ACC112 (cell line): ENCODE results near the gene NF1.

Experiments used
- H2AFZ ChIP-seq: fragments of 200-600 bp; sonication (generic); one replicate; pipeline ENCODE4 v1.6.0; 2017; ENCODE audit warnings: antibody characterized with exemption, low read length; ENCODE audit not compliant: unreplicated experiment
- H3K27ac ChIP-seq: fragments of 200-600 bp; sonication (generic); 2 replicates; pipeline ENCODE4 v1.5.1; 2014; ENCODE audit warnings: low read depth, mild to moderate bottlenecking, antibody characterized with exemption, low read length, moderate library complexity
- H3K27me3 ChIP-seq: fragments of 200-600 bp; sonication (generic); 2 replicates; pipeline ENCODE4 v1.6.1; 2014; ENCODE audit warnings: mild to moderate bottlenecking, antibody characterized with exemption, low read length, moderate library complexity, mixed read lengths; ENCODE audit not compliant: insufficient read depth
- H3K36me3 ChIP-seq: fragments of 200-600 bp; sonication (generic); 2 replicates; pipeline ENCODE4 v1.6.1; 2016; ENCODE audit warnings: mild to moderate bottlenecking, antibody characterized with exemption, low read length, moderate library complexity, mixed read lengths; ENCODE audit not compliant: insufficient read depth
- H3K4me1 ChIP-seq: fragments of 200-600 bp; sonication (generic); one replicate; pipeline ENCODE4 v1.6.1; 2016; ENCODE audit warnings: low read length, mixed read lengths; ENCODE audit not compliant: insufficient read depth, unreplicated experiment, control insufficient read depth
- H3K4me3 ChIP-seq: fragments of 200-600 bp; sonication (generic); 2 replicates; pipeline ENCODE4 v1.5.1; 2014; ENCODE audit warnings: mild to moderate bottlenecking, low read depth, low read length
- H3K79me2 ChIP-seq: fragments of 200-600 bp; sonication (generic); one replicate; pipeline ENCODE4 v1.6.0; 2016; ENCODE audit warnings: low read length; ENCODE audit not compliant: control insufficient read depth, unreplicated experiment, insufficient read depth

The NF1 gene

DNA sequence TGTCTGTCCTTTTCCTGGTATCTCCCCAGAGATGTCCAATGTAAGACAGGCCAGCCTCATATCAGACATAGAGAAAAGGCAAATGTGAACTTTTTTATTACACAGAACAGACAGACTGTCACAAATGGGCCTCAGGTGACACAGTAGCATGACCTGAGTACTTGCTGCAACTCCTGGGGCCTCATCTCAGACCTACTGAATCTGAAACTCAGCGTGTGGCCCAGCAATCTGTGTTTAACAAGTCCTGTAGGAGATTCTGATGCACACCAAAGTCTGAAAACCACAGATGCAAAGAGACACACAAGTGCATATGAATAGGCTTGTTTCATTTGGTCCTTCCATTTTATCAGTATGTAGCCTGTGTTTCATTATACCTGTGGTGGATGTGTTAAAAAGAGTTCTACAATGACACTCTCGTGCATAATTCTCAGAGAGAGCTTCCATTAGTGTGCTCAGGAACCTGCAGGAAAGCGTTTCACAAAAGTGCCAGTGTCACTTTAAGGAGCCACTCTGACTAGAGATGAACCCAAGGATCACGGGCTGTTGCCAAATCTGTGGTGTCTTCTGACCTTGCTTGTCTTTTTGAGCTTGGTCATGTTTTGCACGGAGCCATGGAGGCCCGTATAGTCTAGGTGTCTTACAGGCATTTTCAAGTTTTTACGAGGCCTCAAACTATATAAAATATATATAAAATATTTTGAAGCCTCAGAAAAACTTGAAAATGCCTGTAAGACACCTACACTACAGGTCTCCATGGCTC lies 33.8 kb upstream of the NF1 start:
- Histone ChIP-seq H3K27ac (no peak overlapping the region), H2AFZ (no peak overlapping the region), H3K4me3 (no peak overlapping the region), H3K4me1 (no peaks in the 10 kb centered on the region), H3K36me3 (no peaks in the 10 kb centered on the region), H3K79me2 (no peaks in the 10 kb centered on the region), H3K27me3 (no peaks in the 10 kb centered on the region)

DNA sequence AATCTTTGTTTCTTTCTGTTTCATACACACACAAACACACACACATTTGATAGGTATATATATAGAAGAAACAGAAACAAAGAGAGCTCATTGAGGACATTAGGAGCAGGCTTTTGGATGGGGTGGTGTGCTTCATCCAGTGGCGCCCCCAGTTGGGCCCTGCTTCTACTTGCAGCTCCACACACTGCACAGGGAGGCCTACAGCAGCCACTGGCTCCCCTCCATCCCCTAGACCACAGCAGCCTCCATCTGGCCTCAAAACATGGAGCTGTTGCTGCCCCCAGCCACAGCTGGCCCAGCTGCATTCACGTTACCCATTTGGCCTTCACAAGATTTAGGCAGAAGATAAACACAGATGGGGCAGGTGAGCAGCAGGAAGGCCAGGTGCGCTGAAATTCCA lies 33.1 kb upstream of the NF1 start:
- Histone ChIP-seq H3K27me3 (no peaks in the 10 kb centered on the region), H3K4me1 (no peaks in the 10 kb centered on the region), H2AFZ (no peak overlapping the region), H3K4me3 (no peak overlapping the region), H3K27ac (no peak overlapping the region), H3K36me3 (no peaks in the 10 kb centered on the region), H3K79me2 (no peaks in the 10 kb centered on the region)

DNA sequence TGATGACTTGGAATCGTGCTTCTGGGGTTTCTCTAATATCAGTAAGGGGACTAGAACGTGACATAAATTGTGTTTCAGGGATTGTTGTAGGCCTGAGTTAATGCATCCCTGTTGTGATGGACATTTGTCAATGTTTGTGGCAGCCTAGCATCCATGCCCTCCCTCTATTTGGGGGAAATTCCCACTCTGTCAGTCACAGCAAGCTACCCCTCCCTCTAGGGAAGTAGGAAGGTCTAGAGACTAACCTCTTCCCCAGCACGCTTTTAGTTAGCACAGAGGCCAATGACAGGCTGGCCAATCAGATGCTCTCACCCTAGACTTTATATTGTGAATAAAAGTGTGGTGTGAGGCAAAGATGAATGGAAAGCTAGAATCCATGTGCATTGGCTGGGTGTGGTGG lies 32.4 kb upstream of the NF1 start:
- Histone ChIP-seq H3K4me3 (no peak overlapping the region), H3K27me3 (no peaks in the 10 kb centered on the region), H3K79me2 (no peaks in the 10 kb centered on the region), H2AFZ (no peak overlapping the region), H3K36me3 (no peaks in the 10 kb centered on the region), H3K4me1 (peaks cover under 1% of the 10 kb centered on the region), H3K27ac (no peak overlapping the region)

DNA sequence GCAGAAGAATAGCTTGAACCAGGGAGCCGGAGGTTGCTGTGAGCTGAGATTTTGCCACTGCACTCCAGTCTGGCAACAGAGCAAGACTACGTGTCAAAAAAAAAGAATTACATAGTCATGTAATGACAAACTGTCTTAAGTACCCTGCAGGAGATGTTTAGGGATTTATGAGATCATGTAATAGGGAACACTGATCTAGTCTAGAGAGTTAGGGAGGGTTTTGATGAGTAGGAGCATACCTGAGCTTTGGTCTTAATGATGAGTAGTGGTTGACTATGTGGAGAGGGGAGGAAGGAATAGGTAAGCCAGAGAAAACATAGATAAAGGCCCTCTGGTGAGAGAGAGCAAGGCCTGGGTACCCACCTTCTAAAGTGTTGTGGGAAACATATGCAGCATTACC lies 30.1 kb upstream of the NF1 start:
- no peak overlapping the region for H3K27ac ChIP-seq
- no peaks in the 10 kb centered on the region for H3K27me3 ChIP-seq
- no peaks in the 10 kb centered on the region for H3K36me3 ChIP-seq
- no peaks in the 10 kb centered on the region for H3K79me2 ChIP-seq
- H3K4me3 ChIP-seq, result no peak overlapping the region
- no peak overlapping the region for H2AFZ ChIP-seq
- peaks cover 17% of the 10 kb centered on the region for H3K4me1 ChIP-seq

DNA sequence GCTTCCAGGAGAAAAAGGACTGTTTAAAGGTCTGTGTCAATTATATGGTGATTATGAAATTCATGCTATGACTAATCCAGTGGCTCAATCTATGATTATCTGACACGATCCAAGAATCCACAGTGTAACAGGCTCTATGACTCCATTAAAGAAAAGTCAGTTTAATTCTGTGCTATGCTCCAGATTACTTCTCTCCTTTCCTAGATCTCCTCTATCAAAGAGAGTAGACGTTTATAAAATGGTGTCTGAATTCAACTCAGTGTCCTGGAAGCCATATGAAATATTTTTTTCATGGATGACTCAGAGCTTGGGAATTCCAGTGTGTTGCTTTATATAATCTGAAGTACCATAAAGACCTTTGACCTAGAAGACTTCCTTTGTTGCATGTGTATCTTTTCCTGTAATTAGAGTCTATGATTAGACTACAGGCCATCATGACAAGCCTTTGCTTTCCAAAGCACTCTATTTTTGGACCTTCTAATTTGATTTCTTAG lies 27.0 kb upstream of the NF1 start:
- Histone ChIP-seq H3K27me3 (no peaks in the 10 kb centered on the region), H3K36me3 (no peaks in the 10 kb centered on the region), H3K4me1 (peaks cover 17% of the 10 kb centered on the region), H3K4me3 (peak overlapping the region; percentile 26; the same call in 1 of the 2 replicates), H3K27ac (peak overlapping the region; percentile 81), H3K79me2 (no peaks in the 10 kb centered on the region), H2AFZ (peak overlapping the region; percentile 19)

DNA sequence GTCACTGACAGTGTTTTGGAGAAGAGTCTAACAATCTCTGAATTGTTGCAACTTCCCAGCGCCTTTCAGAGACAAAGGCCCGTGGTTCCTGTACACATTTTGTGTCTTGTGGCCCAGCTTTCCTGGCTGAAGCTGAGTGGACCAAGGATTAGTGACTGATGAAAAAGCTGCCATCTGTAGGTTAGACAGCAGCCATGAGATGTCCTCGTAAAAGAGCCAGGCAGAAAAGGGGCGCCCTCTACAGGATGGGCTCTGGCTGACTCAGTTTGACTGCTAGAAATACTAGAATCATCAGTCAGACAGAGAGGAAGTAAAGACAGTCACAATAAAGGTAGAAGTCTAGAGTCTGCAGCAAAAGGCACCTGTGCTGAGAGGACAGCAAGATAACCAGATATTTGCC lies 26.5 kb upstream of the NF1 start:
- Histone ChIP-seq H3K27ac (peak overlapping the region; percentile 81), H2AFZ (no peak overlapping the region)

DNA sequence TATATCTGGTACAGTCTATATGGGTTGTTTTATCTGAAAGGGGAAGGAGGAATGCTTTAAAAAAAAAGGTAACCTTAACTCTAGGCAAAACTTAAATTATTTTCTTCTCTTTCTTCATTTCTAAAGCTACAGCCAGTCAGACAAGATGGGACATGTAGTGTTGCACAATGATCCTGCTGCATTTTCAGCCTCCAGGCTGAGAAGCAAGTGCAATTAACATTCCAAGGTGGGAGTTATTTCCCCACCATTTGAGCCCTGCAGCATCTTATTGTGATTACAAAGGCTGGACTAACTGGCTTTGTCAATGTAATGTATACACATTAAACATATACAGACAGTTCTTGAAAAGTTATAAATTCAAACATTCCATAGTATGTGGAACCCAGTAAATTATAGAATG lies 22.6 kb upstream of the NF1 start:
- H3K27me3 ChIP-seq, result no peaks in the 10 kb centered on the region
- no peak overlapping the region for H3K27ac ChIP-seq
- no peaks in the 10 kb centered on the region for H3K79me2 ChIP-seq
- no peak overlapping the region for H2AFZ ChIP-seq
- H3K4me3 ChIP-seq, result no peak overlapping the region
- peaks cover 17% of the 10 kb centered on the region for H3K4me1 ChIP-seq
- no peaks in the 10 kb centered on the region for H3K36me3 ChIP-seq

More for the DNA sequence above, 26.5 kb upstream of the NF1 start:
- peak overlapping the region; percentile 26; the same call in 1 of the 2 replicates for H3K4me3 ChIP-seq
- peaks cover 17% of the 10 kb centered on the region for H3K4me1 ChIP-seq
- no peaks in the 10 kb centered on the region for H3K27me3 ChIP-seq
- no peaks in the 10 kb centered on the region for H3K79me2 ChIP-seq
- no peaks in the 10 kb centered on the region for H3K36me3 ChIP-seq

DNA sequence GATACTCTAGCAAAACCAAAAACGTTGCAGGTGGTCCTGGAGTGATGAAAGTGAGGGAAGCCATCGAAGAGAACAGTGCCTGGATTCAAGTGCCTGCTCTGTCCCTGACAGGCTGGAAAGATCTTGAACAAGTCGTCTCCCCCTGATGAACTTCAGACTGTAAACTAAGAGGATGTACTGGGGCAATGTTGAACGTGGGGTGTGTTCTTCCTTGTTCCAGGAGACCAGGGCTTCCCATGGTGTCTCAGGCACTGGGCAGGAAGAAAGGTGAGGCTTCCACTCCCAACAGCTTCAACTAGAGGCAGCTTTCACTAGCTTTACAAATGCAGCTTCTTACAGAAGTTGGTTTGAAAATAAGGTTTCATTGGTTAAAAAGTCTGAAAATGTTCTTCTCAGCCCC lies 21.4 kb upstream of the NF1 start:
- H3K79me2 ChIP-seq, result no peaks in the 10 kb centered on the region
- no peak overlapping the region for H2AFZ ChIP-seq
- no peak overlapping the region for H3K27ac ChIP-seq
- no peak overlapping the region for H3K4me3 ChIP-seq
- H3K27me3 ChIP-seq, result no peaks in the 10 kb centered on the region
- no peaks in the 10 kb centered on the region for H3K36me3 ChIP-seq
- H3K4me1 ChIP-seq, result peaks cover 6% of the 10 kb centered on the region

DNA sequence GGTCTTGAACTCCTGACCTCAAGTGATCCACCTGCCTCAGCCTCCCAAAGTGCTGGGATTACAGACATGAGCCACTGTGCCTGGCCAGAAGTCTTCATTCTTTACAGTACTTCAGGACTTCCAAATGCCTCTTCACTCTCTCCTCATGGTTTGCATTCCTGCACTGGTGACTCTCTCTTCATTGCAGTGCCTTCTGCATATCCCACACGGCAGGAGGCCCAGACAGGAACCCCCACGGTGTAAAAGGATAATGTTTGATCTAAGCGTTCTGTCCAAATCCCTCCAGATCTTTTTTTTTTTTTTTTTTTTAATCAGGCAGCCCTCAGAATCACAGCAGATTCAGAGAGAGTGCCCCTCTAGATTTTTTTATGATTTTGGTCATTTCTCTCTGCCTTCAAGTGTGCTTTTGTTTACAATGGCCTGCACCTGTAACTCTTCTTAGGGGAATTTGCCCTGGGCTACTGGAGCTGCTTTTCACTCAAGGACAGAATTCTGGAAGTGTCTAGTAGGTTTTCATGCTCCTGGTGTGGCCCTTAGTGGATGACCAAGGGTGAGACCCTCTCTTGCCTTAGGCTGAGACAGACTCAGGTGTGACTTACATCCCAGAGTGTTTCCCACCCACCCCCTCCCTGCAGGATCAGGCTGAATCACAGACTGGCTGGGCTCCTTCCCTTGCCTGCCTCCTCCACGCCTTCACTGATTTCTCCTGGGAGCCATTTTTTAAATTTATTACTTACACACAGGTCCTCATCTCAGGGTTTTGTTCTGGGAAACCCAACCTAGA lies 19.8 kb upstream of the NF1 start:
- Histone ChIP-seq H3K79me2 (no peaks in the 10 kb centered on the region), H3K4me1 (no peaks in the 10 kb centered on the region), H3K27me3 (no peaks in the 10 kb centered on the region), H2AFZ (no peak overlapping the region), H3K27ac (no peak overlapping the region), H3K36me3 (no peaks in the 10 kb centered on the region), H3K4me3 (no peak overlapping the region)

DNA sequence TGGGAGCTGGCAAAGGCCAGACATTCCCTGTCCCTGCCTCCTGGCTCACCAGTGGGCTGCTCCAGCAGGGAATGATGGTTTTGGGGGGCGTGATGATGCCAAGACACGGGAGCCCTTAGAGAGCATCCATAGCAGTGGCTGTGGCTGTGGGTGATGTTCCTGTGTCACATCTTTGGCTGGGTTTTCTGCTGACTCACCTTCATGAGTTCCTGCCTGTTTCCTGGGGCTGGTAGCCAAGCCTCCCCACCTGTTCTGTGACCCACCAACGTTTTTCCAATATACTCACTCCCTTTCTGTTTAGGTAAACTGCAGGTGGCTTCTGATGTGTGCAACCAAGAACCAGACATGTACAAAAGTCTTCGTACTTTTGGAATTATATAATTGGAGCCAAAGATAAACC lies 16.5 kb upstream of the NF1 start:
- Histone ChIP-seq H3K27me3 (no peaks in the 10 kb centered on the region), H3K79me2 (no peaks in the 10 kb centered on the region), H3K27ac (no peak overlapping the region), H3K36me3 (no peaks in the 10 kb centered on the region), H3K4me1 (no peaks in the 10 kb centered on the region), H2AFZ (no peak overlapping the region), H3K4me3 (no peak overlapping the region)

DNA sequence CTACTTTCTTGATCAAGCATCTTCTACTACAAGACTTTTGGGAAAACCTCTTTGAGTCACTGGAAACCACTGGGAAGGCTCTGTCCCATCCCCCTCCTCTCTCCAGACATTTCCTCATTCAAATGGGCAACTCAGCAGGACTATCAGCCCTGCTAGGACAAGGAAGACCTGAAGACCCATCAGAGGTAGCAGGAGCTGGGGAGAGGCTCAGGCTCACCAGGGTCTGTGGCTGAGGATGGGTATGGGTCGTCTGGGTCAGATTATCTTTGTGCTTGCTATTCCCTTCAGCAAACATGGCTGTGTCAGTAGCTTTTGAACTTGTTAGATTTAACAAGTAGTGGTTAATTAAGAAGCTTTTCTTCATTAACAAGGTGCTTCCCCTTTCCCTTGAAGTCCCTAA lies 15.0 kb upstream of the NF1 start:
- H3K4me1 ChIP-seq, result no peaks in the 10 kb centered on the region
- H2AFZ ChIP-seq, result no peak overlapping the region
- no peak overlapping the region for H3K27ac ChIP-seq
- no peaks in the 10 kb centered on the region for H3K27me3 ChIP-seq
- no peaks in the 10 kb centered on the region for H3K36me3 ChIP-seq
- H3K79me2 ChIP-seq, result no peaks in the 10 kb centered on the region
- H3K4me3 ChIP-seq, result no peak overlapping the region
